Fibroblast of upper back skin (primary cell): ENCODE results near the gene CLIP2.
"Not testable (repeated sequence)": the region's sequence is repeated elsewhere in the genome, so short reads cannot be mapped to it uniquely, and the experiment has no call there.

Source experiments
- DNase-seq: peaks from one replicate; pipeline ENCODE4 v3.0.0-alpha.2; 2013

CLIP2 gene

GRCh38 chr7:74407958-74408357 lies 118.8 kb downstream of the CLIP2 start:
- no peak for DNase-seq

GRCh38 chr7:74409571-74409970 lies 120.4 kb downstream of the CLIP2 start:
- no peak for DNase-seq

GRCh38 chr7:74410772-74411171 lies 121.6 kb downstream of the CLIP2 start:
- DNase-seq, result no peak

GRCh38 chr7:74411571-74411970 lies 122.4 kb downstream of the CLIP2 start:
- not testable (repeated sequence) for DNase-seq

- DNase-seq, result no peak
Observed at GRCh38 chr7:74412056-74412455, 122.8 kb downstream of the CLIP2 start.

GRCh38 chr7:74412603-74413002 lies 123.4 kb downstream of the CLIP2 start:
- no peak for DNase-seq

- DNase-seq, result not testable (repeated sequence)
Observed at GRCh38 chr7:74414595-74415333, 125.6 kb downstream of the CLIP2 start.

GRCh38 chr7:74417419-74417971 lies 128.3 kb downstream of the CLIP2 start:
- DNase-seq, result peak; percentile 68

GRCh38 chr7:74418076-74418475 lies 128.9 kb downstream of the CLIP2 start:
- DNase-seq, result no peak

- no peak for DNase-seq
Observed at GRCh38 chr7:74418538-74418937, 129.3 kb downstream of the CLIP2 start.

GRCh38 chr7:74419232-74419631 lies 130.0 kb downstream of the CLIP2 start:
- DNase-seq, result not testable (repeated sequence)

GRCh38 chr7:74420006-74420405 lies 130.8 kb downstream of the CLIP2 start:
- DNase-seq, result no peak

GRCh38 chr7:74424291-74424880 lies 135.2 kb downstream of the CLIP2 start:
- no peak for DNase-seq

GRCh38 chr7:74428023-74428422 lies 138.8 kb downstream of the CLIP2 start:
- DNase-seq, result no peak

GRCh38 chr7:74429153-74429747 lies 140.0 kb downstream of the CLIP2 start:
- DNase-seq, result peak; percentile 84

- DNase-seq, result not testable (repeated sequence)
Observed at GRCh38 chr7:74430409-74430808, 141.2 kb downstream of the CLIP2 start.

- no peak for DNase-seq
Observed at GRCh38 chr7:74430961-74431466, 141.8 kb downstream of the CLIP2 start.

- DNase-seq, result not testable (repeated sequence)
Observed at GRCh38 chr7:74437291-74437571, 148.0 kb downstream of the CLIP2 start.

GRCh38 chr7:74438327-74438726 lies 149.1 kb downstream of the CLIP2 start:
- no peak for DNase-seq

- no peak for DNase-seq
Observed at GRCh38 chr7:74439541-74439940, 150.3 kb downstream of the CLIP2 start.

- DNase-seq, result not testable (repeated sequence)
Observed at GRCh38 chr7:74440143-74440542, 150.9 kb downstream of the CLIP2 start.

- no peak for DNase-seq
Observed at GRCh38 chr7:74441801-74442200, 152.6 kb downstream of the CLIP2 start.

- no peak for DNase-seq
Observed at GRCh38 chr7:74443543-74444247, 154.5 kb downstream of the CLIP2 start.
